Panc1 (cell line): ENCODE results near the gene ZNF831. TPM values are rescaled to one million over a fixed set of nuclear protein-coding genes. Genes with fewer than 3 reads are reported as not detected.

Experiments
- ATAC-seq: fragments of 200-7000 bp; cut with Tn5 transposase; 2 replicates; pipeline ENCODE4 v1.9.1; 2020; ENCODE audit warnings: mild to moderate bottlenecking, moderate library complexity
- BruUV-seq: library from RNA; stranded (reverse); fragments of 400-500 nt; replicated peaks from 2 replicates; lab custom pipeline; 2021; lab: Mats Ljungman, UMichigan
- CTCF ChIA-PET: fragments of 300-600 bp; sonication (Branson Sonifier 250); formaldehyde crosslinking; loops from one replicate; lab custom pipeline; 2022; ENCODE audit warnings: antibody characterized with exemption; lab: Charles Lee
- POLR2A ChIA-PET: fragments of 300-600 bp; sonication (Branson Sonifier 250); formaldehyde crosslinking; loops from one replicate; lab custom pipeline; 2022; ENCODE audit warnings: antibody characterized with exemption; lab: Charles Lee
- DNase-seq: peaks from one replicate; pipeline ENCODE4 v3.0.0-alpha.2; 2010; ENCODE audit warnings: low read depth, low spot score
- H3K27ac ChIP-seq: 2 replicates; pipeline ENCODE4 v1.5.1; 2011; ENCODE audit warnings: mild to moderate bottlenecking, low read length, inconsistent platforms
- H3K27me3 ChIP-seq: fragments of 200-500 bp; sonication (Bioruptor generic); 2 replicates; pipeline ENCODE4 v1.6.0; 2014; ENCODE audit warnings: low read length, inconsistent platforms; ENCODE audit not compliant: control insufficient read depth, insufficient read depth
- H3K36me3 ChIP-seq: fragments of 200-500 bp; sonication (Bioruptor generic); 2 replicates; pipeline ENCODE4 v1.5.1; 2014; ENCODE audit warnings: inconsistent platforms, mild to moderate bottlenecking, low read length, moderate library complexity; ENCODE audit not compliant: control insufficient read depth, insufficient read depth
- H3K4me1 ChIP-seq: 2 replicates; pipeline ENCODE4 v1.5.1; 2011; ENCODE audit warnings: inconsistent platforms, mild to moderate bottlenecking, low read length, moderate library complexity; ENCODE audit not compliant: control insufficient read depth, insufficient read depth
- H3K4me3 ChIP-seq, 2 experiments: 2 replicates each; pipeline ENCODE4 v1.5.1; 2011 to 2012; ENCODE audit warnings: low read depth in 2 of 2, low read length in 2 of 2, mild to moderate bottlenecking in 2 of 2, inconsistent platforms in 1 of 2, moderate library complexity in 1 of 2
- H3K9me3 ChIP-seq: fragments of 200-500 bp; sonication (Bioruptor generic); 2 replicates; pipeline ENCODE4 v1.5.1; 2014; ENCODE audit warnings: low read depth, mild to moderate bottlenecking, inconsistent platforms, low read length, moderate library complexity; ENCODE audit not compliant: control insufficient read depth, insufficient read depth
- CTCF ChIP-seq: fragments of 450-650 bp; IDR thresholded peaks from 2 replicates; pipeline ENCODE4 v1.5.1; 2017; ENCODE audit warnings: mild to moderate bottlenecking
- POLR2AphosphoS5 ChIP-seq: IDR thresholded peaks from 2 replicates; pipeline ENCODE4 v1.6.1; 2012; ENCODE audit warnings: mild to moderate bottlenecking, low read depth, low read length, moderate library complexity
- REST ChIP-seq, 2 experiments: IDR thresholded peaks; 2 replicates each; pipeline ENCODE4 v1.6.1; 2011 to 2012; ENCODE audit warnings: low read depth in 2 of 2, control low read depth in 1 of 2, low read length in 1 of 2, mild to moderate bottlenecking in 1 of 2, moderate library complexity in 1 of 2; ENCODE audit not compliant: insufficient read depth in 1 of 2
- SIN3A ChIP-seq: IDR thresholded peaks from 2 replicates; pipeline ENCODE4 v1.6.1; 2012; ENCODE audit warnings: low read depth, mild to moderate bottlenecking, low read length, moderate library complexity, borderline replicate concordance; ENCODE audit not compliant: insufficient read depth
- TCF7L2 ChIP-seq: IDR thresholded peaks from 2 replicates; pipeline ENCODE4 v1.6.1; 2011; ENCODE audit warnings: mild to moderate bottlenecking, low read depth, low read length, inconsistent platforms
- in situ Hi-C: cut with HindIII; loops from 2 replicates; pipeline ENCODE4 v1.10.0; 2016; ENCODE audit warnings: low sequenced_read_pairs, low pct_unique_long_range_greater_than_20kb
- intact Hi-C: fragments of 100-400 bp; cut with micrococcal nuclease; formaldehyde crosslinking; loops from one replicate; pipeline ENCODE4 v1.10.0; 2022; ENCODE audit not compliant: unreplicated experiment
- total RNA-seq: library from RNA; stranded (reverse); gene quantifications from one replicate; pipeline ENCODE4 v1.2.1, GENCODE V29; 2021; ENCODE audit not compliant: unreplicated experiment

The ZNF831 gene
- total RNA-seq, 1 experiment from 2014 or later, result 0.03 TPM

DNA sequence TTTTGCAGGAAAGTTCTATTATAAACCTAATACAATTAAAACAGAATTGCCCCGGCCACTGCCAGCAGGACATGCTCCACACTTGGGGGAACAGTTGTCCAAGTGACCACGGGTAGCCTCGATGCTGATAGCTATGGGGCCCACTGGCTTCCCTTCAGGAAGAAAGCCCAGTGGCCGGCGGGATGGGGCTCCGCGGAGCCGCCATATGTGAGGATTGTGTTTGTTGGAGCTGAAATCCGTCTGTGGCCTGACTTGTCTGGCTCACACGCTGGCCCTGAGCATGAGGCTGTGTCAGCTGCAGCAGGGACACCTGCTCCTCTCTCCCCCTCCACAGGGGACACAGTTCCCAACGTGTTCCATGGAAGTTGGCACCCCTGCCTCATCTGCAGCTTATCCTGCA, 46.6 kb downstream of the ZNF831 start:
- Histone ChIP-seq H3K27ac (no peak overlapping the region), H3K4me1 (no peaks in the 10 kb centered on the region), H3K36me3 (no peaks in the 10 kb centered on the region), H3K4me3 (no peak overlapping the region), H3K27me3 (peaks cover 8% of the 10 kb centered on the region; the same call in 1 of the 2 replicates), H3K9me3 (no peaks in the 10 kb centered on the region)
- no TSS peak for BruUV-seq
- ATAC-seq, result no peak
- intact Hi-C loops, result no loop called here
- in situ Hi-C loops, result no loop called here
- POLR2A ChIA-PET, result no interaction called here
- TF ChIP-seq SIN3A (no peak), TCF7L2 (no peak), POLR2AphosphoS5 (no peak), REST (IDR thresholded peaks at IDR 0.05; ENCODE audit: insufficient read depth in 1 of 2, low read depth in 2 of 2, low read length in 1 of 2) (no peak), CTCF (no peak)
- DNase-seq, result no peak
- CTCF ChIA-PET, result no interaction called here

DNA sequence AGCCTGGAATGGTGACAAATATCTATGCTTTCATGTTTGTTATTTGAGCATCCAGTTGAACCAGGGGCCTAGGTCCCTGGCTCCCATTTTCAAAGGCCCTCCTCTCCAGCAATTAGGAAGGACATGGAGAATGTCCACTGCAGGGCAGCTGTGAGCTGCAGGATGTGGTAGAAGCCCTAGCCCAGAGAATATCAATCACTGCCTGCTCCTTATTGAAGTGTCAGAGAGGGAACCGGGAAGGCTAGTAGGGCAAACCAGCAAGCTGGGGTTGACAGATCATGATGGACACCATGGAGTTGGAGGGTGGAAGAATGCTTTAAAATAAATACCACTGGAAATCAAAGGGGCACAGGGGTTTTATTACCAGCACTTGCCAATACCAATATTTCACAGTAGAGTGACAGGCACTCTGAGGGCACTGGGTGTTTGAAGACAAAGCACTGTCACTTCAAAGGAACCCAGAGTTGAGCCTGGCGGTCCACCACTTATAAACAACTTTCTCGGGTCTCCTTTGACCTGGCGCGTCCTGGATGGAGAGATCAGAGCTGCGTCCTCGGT, 47.7 kb downstream of the ZNF831 start:
- POLR2A ChIA-PET, result no interaction called here
- TF ChIP-seq CTCF, result no peak
- TF ChIP-seq TCF7L2, result no peak
- no peak for TF ChIP-seq POLR2AphosphoS5
- TF ChIP-seq SIN3A, result no peak
- TF ChIP-seq REST (IDR thresholded peaks at IDR 0.05; ENCODE audit: insufficient read depth in 1 of 2, low read depth in 2 of 2, low read length in 1 of 2), result no peak
- CTCF ChIA-PET, result no interaction called here
- no peaks in the 10 kb centered on the region for H3K4me1 ChIP-seq
- no peaks in the 10 kb centered on the region for H3K9me3 ChIP-seq
- no TSS peak for BruUV-seq
- in situ Hi-C loops (no loop called here), intact Hi-C loops (no loop called here)
- ATAC-seq, result no peak
- peaks cover 11% of the 10 kb centered on the region; the same call in 1 of the 2 replicates for H3K27me3 ChIP-seq
- no peak for DNase-seq
- H3K4me3 ChIP-seq, result no peak overlapping the region
- H3K36me3 ChIP-seq, result no peaks in the 10 kb centered on the region
- no peak overlapping the region for H3K27ac ChIP-seq
